GM12891 (cell line): ENCODE data around the gene INO80E.

Source experiments
- POLR2A ChIP-seq: IDR thresholded peaks from 2 replicates; pipeline ENCODE4 v1.6.1; 2011; ENCODE audit warnings: low read depth, low read length, control low read depth
- POLR2AphosphoS5 ChIP-seq: IDR thresholded peaks from 2 replicates; pipeline ENCODE4 v1.6.1; 2011; ENCODE audit warnings: low read depth, low read length, control low read depth
- POU2F2 ChIP-seq: IDR thresholded peaks from 2 replicates; pipeline ENCODE4 v1.6.1; 2011; ENCODE audit warnings: low read depth, mild to moderate bottlenecking, control low read depth, low read length, moderate library complexity
- TAF1 ChIP-seq: IDR thresholded peaks from 2 replicates; pipeline ENCODE4 v1.6.1; 2011; ENCODE audit warnings: low read depth, low read length, control low read depth

DNA sequence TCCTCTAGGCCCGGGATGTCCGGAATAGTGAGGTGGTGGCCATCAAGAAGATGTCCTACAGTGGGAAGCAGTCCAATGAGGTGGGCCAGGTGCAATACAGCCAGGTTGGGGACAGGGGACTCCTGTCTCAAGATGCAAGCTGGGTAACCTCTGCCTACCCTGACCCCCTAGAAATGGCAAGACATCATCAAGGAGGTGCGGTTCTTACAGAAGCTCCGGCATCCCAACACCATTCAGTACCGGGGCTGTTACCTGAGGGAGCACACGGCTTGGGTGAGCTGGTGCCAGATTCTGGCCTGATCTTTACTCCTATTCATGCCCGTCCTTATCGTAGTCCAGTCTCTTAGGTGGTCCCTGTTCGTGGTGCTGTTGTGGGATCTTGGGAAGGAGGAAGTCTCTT is 18.0 kb upstream of the INO80E start:
- TF ChIP-seq POLR2A (no peak), POLR2AphosphoS5 (no peak), POU2F2 (no peak), TAF1 (no peak)
